NCI-H1417 treated with DMSO at 0.1 percent for 48 hours (cell line): ENCODE results near the gene EIF5A.

Experiments used
- DNase-seq: peaks from one replicate; lab custom pipeline; 2025; lab: John Stamatoyannopoulos, UW

EIF5A gene

DNA sequence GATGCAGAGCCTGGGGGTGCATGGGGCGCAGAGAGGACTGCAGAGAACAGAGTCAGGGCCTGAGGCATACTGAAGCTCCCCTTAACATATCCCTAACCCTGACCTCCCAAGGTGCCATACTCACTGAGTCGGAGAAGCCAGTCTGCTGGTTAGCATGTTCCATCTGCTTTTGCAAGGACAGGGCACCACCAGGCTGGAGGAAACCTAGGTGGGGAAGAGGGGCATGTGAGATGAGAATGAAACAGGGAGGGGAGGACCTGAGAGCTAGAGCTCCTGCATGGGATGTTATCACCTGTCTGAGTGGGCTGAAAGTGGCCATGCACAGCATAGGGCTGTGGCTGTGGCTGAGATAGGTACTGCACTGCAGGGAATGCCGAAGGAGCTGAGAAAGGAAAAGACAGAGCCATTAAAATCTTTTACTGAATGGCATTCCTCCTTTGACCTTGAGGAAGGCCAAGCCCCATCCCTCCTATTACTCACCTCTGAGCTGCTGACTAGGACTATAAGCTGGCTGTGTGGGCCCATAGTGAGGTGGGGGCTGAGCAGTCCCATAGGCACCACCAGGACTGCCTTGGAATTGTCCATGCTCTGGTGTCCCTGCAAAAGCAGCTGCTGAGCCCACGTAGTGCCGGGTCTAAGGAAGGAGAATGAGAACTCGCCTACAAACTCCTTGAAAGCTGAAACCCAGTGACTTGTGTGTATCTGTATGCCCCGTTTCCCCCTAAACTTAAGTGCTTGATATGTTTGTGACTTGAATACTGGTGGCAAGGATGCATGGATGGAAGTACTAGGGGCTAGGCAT, 5.9 kb downstream of the EIF5A start:
- DNase-seq = no peak

DNA sequence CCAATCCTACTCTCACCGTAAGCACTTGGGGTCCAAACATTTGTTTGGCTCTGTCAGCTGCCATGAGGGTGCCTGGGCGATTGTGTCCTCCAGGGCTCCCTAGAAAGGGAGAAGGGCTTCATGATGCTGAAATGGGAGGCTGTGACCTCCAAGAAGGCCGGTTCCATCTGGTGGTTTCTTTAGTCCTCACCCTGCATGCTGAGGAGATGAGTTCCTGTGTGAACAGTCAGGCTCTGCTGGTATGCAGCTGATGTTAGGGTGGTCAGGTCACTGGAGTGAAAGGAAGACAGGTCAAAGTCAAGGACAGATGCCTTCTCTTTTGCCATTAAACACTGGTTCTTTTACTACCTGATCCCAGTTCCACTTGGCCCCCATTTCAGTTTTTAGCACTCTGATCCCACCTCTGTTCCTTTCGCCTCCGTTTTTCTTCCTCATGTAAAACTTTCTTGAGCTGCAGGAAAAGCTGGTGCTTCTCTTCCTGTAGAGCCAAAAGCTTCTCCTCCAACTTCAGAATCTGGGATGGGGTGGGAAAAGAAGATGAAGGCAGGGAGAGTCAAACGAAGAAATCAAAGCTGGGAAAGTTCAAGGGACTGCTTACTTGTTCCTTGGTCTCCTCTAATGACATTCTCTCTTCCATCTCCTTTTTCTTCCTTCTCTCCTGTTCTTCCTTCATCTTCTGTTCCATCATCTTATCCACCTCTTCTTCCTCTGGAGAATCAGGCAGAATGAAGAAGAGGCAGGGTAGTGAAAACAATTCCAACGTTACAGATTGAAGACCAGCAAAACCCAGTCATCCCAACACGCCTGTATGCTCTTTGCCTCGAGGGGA, 6.7 kb downstream of the EIF5A start:
- no peak for DNase-seq

DNA sequence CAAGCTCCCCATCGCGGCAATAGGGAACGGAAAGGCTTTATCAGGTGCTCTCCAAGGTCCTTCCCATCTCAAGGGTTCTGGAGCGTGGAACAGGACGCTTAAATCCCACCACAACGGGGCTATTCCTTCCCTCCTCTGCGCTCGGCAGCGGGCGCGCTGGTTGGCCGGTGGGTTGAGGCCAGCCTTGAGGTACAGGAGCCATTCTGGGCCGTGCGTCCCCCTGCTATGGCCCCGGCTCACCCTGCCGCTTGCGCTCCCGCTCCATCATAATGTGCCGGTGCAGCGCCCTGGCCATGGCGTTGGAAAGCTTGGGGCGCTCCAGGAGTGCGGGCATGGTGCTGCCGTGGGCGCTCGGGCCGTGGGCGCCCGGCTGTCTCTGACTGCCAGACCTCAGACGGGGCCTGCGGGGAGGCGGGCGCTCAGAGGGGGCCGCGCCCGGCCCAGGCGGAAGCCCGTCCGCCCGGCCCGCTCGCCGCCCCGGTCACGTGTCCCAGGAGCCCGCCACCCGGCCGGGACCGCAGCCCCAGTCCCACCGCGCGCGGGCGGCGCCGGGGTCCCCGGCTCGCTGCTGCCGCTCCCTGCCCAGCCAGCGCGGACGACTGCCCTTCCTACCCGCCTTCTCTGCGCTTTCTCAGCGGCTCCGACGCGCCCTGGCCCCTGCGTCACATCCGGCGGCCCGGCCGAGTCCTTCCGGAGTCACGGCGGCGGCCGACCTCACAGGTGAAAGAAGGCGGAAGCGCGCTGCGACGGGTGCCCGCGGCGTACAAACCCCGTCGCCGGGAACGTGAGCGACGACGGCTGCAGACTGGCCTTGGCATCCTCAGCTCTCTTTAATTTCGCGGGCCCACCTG, 7.5 kb downstream of the EIF5A start, which contains the start of gene GPS2:
GPS2 (minus strand) TSS at position 642 of the 851 bp plus-strand sequence; CDS start at position 334, 308 bp downstream.
- DNase-seq = peak; percentile 36

DNA sequence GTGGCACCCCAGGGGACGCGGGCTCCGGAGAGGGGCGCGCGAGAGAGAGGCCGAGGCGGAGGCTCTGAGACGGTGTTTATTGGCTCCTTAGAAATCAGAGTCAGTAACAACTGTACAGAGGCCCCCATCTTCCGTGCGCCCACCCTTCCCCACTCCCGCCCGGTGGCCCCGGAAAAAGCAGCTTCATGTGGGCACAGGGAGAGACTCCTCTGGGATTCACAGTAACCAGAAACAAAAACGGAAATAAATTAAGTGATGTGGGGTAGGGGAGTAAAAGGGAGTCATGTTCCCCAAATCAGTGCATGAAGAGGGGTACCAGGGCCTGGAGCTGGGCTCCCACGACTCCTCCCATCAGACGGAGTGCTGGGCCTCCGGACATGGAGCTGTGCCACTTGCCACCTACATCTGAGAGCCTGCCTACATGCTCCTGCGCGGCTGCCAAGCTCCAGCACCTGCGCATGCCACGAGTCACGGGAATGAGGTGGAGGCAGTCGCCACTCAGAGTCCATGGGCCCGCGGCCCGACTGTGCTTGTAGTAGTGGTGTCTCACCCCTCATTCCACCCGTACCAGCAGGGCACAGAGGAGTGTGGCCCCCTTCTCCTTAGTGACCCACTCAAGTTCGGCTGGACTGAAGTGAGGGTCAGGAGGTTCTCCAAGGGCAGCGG, 8.3 kb downstream of the EIF5A start:
- no peak for DNase-seq

DNA sequence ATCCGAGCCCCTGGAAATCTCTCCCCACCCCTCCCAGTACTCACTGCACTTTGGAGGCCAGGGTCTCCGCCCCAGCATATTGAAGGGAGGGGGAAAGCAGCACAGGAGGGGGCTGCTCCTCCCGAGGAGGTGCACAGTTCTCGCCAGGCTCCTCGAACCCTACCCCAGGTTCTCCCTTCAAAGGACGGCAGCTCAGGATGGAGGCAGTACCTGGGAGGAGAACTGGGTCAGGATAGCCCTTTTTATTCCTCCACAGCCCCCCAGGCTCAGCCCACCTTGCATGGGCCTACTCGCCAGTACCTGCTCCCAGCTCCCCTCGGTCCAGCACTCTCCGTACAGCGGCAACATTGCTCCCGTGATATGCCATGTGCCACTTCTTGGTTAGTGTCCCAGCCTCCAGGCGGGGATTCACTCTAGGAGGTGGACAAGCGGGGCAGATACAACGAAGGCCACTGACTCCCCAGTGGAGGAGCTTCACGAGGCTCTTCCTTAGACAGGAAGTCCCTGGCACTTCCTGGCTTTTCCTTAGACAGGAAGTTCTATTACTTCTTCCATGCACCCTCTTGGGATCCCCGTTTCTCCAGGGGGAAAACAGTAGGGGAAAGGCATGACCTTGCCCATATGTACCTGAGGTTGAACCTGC, 9.9 kb downstream of the EIF5A start:
- DNase-seq = no peak

DNA sequence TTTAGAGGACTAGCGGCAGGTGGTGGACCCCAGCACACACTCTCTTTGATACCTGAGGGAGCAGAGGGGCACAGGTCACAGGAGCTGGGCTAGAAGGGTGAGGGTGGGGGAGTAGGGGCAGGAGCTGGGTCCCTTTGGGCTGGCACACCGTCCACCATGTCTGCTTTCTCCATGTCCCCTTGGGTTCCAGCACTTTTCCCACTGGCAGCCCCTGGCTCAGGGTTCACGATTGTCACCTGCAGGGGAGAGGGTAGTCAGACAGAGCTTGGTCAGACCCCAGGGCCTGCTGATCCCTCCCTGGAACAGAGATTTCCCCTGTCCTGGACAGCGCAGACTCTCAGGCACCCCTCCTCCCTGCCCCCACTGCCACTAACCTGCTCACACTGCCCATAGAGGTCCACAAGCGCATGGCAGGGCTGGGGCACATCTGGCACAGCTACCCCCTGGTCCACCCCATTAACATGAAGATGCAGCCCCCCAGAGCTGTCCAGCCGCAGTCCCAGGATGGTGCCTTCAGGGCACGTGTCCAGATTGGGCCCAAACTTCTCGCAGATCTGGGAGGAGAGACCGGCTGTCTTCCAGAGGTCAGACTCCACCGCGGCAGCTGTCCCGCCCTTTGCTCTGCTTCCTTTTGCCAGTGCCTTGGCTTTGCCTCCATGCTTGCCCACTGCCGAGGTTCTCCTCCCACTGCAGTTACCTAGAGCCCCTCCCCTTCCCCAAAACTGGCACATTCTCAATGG, 10.9 kb downstream of the EIF5A start:
- DNase-seq = no peak

DNA sequence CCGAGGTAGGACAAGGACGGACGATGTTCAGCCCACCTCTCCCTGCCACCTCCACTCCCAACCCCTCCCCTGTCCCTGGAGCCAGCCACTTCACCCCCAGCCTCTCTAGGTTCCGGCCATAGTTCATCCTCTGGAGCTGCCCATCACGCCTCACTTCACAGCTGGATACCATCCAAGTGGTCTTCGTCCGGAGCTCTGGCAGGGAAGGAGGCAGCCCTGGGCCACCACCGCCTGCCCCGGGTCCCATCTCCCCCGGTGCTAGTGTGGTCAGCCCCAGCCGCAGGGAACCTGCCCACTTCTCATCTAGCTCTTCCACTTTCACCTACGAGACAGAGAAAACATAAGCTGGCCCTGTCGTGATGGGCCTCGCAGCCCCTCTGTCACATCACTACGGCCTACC, 14.0 kb downstream of the EIF5A start:
- no peak for DNase-seq

DNA sequence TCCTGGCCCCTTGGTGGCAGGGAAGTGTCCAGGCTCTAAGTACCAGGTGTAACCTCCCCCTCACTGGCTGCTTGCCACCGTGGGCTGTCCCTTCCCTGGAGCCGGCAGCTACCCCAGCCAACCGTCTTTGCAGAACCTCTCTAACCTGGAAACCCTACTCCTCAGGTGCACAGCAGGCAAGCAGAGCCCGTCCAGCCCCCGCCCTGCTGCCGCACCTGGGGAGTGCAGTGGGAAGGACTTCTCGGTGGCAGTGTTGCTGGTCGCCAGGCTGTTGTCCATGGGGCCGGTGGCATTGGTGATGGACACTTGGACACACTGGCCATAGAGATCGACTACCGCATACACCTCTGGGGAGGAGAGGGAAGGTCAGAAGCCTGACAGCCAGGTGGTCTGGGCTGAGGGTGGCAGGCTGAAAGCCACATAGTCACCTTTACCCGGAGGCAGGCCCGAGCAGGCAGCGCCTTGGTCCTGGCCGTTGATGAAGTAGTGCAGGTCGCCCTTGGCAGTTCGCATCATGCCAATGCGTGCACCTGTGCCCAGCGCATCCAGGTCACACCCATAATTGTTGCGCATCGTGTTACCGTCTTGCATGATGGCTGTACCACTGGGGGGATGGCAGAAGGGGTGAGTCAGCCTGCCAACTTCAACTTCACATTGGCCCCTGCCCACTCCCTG, 15.2 kb downstream of the EIF5A start:
- DNase-seq = no peak

DNA sequence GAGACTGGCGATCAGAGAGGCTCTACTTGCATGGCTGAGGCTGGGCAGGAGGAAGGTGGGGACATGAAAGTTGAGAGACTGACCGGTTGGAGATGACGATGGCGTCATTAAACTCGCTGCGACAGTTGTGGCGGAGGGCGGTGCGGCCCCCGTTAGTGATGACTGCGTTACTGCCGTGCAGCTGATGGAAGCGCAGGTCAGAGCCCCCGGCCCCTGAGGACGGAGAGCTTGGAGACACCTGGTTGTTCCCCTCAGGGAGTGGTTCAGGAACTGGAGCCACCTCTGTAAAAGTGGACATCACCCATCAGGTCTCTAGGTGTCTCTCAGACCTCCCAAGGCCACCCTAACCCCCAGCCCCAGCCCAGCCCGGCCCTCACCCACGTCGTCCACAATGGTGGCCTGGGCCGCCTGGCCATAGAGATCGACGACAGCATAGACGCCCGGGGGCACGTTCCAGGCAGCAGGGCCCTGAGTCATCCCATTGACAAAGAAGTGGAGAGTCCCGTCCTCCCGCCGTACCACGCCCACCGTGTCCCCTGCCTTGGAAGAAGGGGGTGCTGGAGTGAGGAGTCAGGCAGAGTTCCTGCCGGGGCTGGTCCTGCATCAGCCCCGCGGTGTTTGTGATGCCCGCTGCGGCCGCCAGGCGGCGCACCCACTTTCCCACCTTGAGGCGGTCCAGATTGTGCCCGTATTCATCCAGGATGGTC, 16.5 kb downstream of the EIF5A start:
- no peak for DNase-seq

DNA sequence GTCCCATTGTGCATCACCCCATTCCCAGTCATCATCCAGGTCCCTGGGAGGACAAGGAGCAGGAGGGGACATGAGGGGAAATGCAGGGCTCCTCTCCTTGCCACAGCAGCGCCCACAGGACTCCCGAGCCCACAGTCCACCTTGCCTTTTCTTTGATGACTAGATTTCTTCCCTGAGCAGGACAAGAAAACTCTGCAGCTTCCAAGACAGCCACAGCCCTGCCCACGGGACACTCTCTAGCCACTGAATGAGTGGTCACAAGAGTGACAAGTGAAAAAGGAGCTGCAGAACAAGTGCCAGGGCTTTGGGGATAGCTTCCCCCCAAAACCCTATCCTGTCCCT, 17.0 kb downstream of the EIF5A start:
- DNase-seq = no peak

DNA sequence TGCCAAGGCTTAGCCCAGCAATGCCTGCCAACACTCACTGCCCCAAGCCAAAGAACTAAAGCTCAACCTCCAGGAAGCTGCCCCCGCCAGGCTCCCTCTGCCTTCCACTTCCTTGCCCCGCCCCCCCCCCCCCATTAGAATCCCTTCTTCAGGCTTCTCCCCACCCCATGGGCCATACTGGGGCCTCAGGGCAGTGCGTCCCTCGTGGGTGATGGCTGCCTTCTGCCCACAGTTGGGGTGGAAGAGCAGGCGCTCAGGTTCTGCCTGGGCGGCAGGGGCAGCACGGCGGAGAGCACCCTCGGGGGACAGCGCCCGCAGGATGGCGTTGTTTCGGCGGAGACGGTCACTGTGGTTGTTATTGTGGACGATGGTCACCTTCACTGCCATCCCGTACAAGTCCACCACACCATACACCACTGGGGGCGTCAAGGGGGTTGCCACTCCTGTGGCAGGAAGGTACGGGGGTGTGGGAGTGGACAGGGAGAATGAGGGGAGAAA, 17.7 kb downstream of the EIF5A start:
- DNase-seq = no peak

DNA sequence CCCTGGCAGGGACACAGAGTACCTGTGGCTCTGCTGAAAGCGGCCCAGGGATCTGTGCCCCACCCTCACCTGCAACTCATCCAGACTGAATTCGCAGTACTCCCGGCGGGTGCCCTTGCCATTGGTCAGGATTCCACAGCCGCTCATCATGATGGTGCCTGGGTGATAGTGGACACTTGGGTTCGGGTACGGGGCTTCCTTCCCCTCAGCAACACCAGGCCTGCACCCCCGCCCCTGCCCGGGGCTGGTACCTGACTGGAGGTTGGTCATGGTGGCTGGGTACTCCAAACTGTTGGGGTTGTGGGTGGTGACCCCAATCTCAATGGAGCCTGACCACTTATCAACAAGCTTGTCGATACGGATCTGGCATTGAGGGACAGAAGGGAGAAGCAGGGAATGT, 18.8 kb downstream of the EIF5A start:
- DNase-seq = no peak

DNA sequence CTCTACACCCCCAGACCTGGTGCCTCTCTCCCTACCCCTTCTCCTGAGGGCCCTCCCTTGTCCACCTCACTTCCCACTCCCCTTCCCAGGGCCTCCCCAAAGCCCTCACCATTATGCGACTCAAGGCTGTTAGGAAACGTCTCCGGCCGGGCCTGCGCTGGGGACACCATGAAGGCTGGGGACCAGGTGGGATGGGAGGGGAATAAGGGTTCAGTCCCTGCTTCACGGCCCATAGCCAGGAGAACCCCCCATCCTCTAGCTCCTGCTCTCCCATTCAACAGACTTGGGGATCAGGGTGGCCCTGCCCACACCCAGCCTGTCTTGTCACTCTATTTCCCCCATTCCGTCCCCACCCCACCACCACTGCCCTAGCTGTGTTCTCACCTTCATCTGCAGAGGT, 19.6 kb downstream of the EIF5A start:
- no peak for DNase-seq

DNA sequence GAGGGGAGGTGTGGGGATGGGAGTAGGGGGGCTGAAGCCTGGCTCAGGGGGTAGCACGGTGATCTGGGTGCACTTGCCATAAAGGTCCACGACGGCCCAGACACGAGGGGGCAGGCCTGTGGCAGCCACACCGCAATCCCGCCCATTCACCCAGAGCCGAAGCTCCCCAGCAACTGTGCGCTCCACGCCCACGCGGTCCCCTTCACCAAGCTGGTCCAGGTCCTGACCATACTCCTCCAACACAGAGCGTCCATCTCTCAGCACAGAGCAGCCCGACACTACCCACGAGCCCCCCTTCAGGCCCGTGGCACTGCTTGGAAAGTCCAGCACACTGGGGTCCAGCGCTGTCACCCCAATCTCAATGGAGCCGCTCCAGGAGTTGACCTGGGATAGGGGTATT, 20.1 kb downstream of the EIF5A start:
- no peak for DNase-seq

DNA sequence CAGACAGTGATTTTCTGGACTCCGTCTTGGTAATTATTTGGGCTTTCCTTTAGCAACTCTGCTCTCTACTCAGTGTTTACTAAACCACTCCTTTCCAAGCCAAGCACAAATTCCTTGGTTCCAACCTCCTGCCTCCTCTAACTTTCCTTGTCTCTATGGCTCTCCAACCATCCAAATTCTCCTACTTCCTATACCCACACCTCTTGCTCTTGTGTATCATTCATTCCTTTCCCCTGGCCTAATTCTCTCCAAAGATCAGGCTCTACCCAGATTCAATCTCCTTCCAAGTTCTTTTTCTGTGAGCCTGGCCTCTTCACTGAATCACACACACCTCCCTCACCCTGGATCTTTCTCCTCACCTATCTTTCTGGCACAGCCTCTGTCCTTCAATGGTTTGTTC, 20.6 kb downstream of the EIF5A start:
- DNase-seq = no peak

DNA sequence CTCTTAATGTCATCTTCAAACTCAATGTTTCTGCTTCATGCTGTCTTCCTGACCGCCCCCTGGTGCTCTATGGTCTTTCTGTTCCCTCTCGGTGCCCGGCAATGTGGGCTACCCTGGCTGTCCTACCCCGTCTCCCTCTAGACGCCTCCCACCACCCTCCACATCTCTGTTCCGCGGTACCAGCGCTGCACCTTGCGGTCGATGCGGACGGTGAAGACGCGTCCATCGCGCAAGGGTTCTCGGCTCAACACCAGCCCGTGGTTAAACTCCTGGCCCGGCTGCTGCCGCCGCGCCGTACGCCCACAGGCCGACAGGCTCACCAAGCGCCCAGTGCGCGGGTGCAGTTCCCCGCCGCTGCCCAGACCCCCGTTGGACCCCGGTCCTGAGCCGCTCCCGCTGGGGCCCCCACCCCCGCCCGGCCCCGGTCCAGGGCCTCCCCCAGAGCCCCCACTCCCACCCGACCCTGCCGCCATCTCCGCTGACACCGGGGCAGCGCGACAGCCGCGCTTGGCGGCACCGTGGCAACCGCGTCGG, 21.5 kb downstream of the EIF5A start, which contains the start of gene NEURL4:
NEURL4 (minus strand) TSS at position 496 of the 534 bp plus-strand sequence; CDS start at position 473, 23 bp downstream.
- DNase-seq = no peak

DNA sequence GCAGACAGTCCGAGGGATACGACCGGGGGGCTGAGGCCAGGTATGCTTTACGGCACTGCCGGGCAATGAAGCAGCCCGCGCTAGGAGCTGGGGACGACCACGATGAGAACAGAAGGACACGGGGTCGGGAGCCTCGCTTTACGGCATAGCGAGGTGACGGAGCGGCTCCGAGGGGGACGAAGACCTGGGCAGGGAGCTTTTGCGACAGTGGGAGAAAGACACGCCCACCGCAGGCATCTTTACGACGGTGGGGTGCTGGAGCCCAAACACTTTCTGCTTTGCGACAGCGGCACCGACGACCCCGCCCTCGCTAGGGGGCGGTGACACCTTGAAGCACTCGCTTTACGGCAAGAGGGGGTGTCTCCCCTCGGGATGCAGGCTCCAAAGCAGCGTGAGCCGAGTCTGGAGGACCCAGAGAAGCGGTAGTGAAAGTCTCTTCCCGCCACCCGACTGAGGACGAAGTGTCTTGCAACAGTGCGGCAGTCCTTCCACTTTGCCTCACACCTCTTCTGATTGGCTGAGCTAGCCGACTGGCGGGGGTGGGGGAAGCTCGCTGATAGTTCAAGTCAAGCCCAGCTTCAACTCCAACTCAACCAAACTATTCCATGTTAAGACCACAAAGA, 22.1 kb downstream of the EIF5A start:
- peak; percentile 75 for DNase-seq

DNA sequence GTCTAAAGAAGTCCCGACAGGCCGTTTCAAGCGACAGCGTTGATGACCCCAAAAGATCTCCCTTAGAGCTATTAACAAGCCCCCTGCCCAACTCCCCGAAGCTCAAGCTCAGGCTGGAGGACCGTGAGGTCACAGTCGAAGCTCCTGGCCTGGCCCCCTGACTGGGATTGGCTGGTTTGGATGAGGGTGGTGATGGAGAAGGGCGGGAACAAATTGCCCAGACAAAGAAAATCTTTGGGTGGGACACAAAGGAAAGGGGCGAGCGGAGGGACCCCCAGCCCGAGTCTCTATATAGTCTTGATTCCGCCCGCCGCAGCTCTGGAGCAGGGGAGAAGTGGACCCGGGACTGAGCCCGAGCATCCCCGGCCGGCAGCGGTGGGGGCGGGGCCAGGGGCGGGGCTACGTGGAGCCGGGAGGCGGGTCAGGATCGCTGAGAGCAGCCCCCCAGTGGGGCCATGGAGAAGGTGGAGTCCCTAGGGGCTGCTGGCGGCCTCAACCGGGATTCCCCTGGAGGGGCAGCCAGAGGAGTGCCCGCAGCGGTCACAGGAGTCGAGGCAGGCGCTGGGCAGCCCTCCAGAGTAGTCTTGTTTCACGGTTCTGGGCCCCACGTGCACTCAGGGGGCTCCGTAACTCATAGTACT, 22.7 kb downstream of the EIF5A start:
- DNase-seq = no peak
